H9 (cell line): Measurements from ENCODE around the gene KIRREL3. TPM values are rescaled to one million over a fixed set of nuclear protein-coding genes. Genes with fewer than 3 reads are reported as not detected.

Experiments
- DNase-seq: peaks from one replicate; pipeline ENCODE4 v3.0.0-alpha.2; 2017
- H2AFZ ChIP-seq: one replicate; pipeline ENCODE4 v1.6.1; 2013; ENCODE audit warnings: mild to moderate bottlenecking, low read length, control low read depth, moderate library complexity
- H2AK5ac ChIP-seq: 2 replicates; pipeline ENCODE4 v1.6.1; 2013; ENCODE audit warnings: low read length, control low read depth, mixed read lengths; ENCODE audit not compliant: insufficient read length
- H2BK120ac ChIP-seq: one replicate; pipeline ENCODE4 v1.6.1; 2013; ENCODE audit warnings: low read depth, mild to moderate bottlenecking, low read length, control low read depth, inconsistent platforms; ENCODE audit not compliant: poor library complexity, severe bottlenecking
- H2BK12ac ChIP-seq: 2 replicates; pipeline ENCODE4 v1.6.1; 2013; ENCODE audit warnings: low read length, control low read depth, mixed read lengths, low read depth; ENCODE audit not compliant: insufficient read length
- H2BK15ac ChIP-seq: 2 replicates; pipeline ENCODE4 v1.6.1; 2013; ENCODE audit warnings: low read depth, low read length, control low read depth
- H2BK20ac ChIP-seq: one replicate; pipeline ENCODE4 v1.6.1; 2013; ENCODE audit warnings: low read depth, mild to moderate bottlenecking, low read length, control low read depth, inconsistent platforms; ENCODE audit not compliant: poor library complexity, severe bottlenecking
- H2BK5ac ChIP-seq: 2 replicates; pipeline ENCODE4 v1.6.1; 2013; ENCODE audit warnings: low read length, control low read depth, mixed read lengths; ENCODE audit not compliant: insufficient read length
- H3K14ac ChIP-seq: 2 replicates; pipeline ENCODE4 v1.6.1; 2013; ENCODE audit warnings: low read length, control low read depth; ENCODE audit not compliant: insufficient read depth
- H3K18ac ChIP-seq: 2 replicates; pipeline ENCODE4 v1.6.1; 2013; ENCODE audit warnings: low read depth, mild to moderate bottlenecking, mixed read lengths, low read length, control low read depth; ENCODE audit not compliant: insufficient read length
- H3K23ac ChIP-seq: 2 replicates; pipeline ENCODE4 v1.6.1; 2013; ENCODE audit warnings: low read length, control low read depth, mixed read lengths, low read depth; ENCODE audit not compliant: insufficient read length
- H3K23me2 ChIP-seq: 2 replicates; pipeline ENCODE4 v1.6.1; 2013; ENCODE audit warnings: low read depth, mild to moderate bottlenecking, mixed read lengths, low read length, control low read depth; ENCODE audit not compliant: insufficient read length, poor library complexity, severe bottlenecking
- H3K27ac ChIP-seq: 2 replicates; pipeline ENCODE4 v1.5.1; 2013; ENCODE audit warnings: low read length, control low read depth, mixed read lengths, low read depth; ENCODE audit not compliant: insufficient read length
- H3K27me3 ChIP-seq: 2 replicates; pipeline ENCODE4 v1.6.1; 2013; ENCODE audit warnings: low read length, control low read depth, inconsistent platforms; ENCODE audit not compliant: insufficient read depth
- H3K4ac ChIP-seq: 2 replicates; pipeline ENCODE4 v1.6.1; 2013; ENCODE audit warnings: low read depth, mild to moderate bottlenecking, control low read depth, inconsistent platforms, low read length, moderate library complexity
- H3K4me1 ChIP-seq: 2 replicates; pipeline ENCODE4 v1.6.1; 2013; ENCODE audit warnings: low read length, control low read depth, inconsistent platforms; ENCODE audit not compliant: insufficient read depth
- H3K4me2 ChIP-seq: 2 replicates; pipeline ENCODE4 v1.6.1; 2013; ENCODE audit warnings: low read length, control low read depth, mixed read lengths; ENCODE audit not compliant: insufficient read length, insufficient read depth
- H3K56ac ChIP-seq: 2 replicates; pipeline ENCODE4 v1.6.1; 2013; ENCODE audit warnings: low read depth, mild to moderate bottlenecking, mixed read lengths, low read length, control low read depth; ENCODE audit not compliant: insufficient read length
- H3K79me1 ChIP-seq: 2 replicates; pipeline ENCODE4 v1.6.1; 2013; ENCODE audit warnings: low read depth, mild to moderate bottlenecking, moderate library complexity, low read length, control low read depth, inconsistent platforms; ENCODE audit not compliant: insufficient read depth, poor library complexity, severe bottlenecking
- H3K79me2 ChIP-seq: 2 replicates; pipeline ENCODE4 v1.6.1; 2013; ENCODE audit warnings: low read length, control low read depth, inconsistent platforms; ENCODE audit not compliant: insufficient read depth
- H3K9ac ChIP-seq: 2 replicates; pipeline ENCODE4 v1.6.1; 2013; ENCODE audit warnings: low read length, control low read depth, mixed read lengths; ENCODE audit not compliant: insufficient read length; ENCODE audit errors: extremely low read depth
- H3K9me3 ChIP-seq: one replicate; pipeline ENCODE4 v1.6.1; 2013; ENCODE audit warnings: low read depth, low read length, inconsistent platforms; ENCODE audit not compliant: control insufficient read depth
- H3T11ph ChIP-seq: one replicate; pipeline ENCODE4 v1.6.1; 2013; ENCODE audit warnings: mild to moderate bottlenecking, low read length, control low read depth, inconsistent platforms
- H4K20me1 ChIP-seq: one replicate; pipeline ENCODE4 v1.6.1; 2013; ENCODE audit not compliant: control insufficient read depth, insufficient read length, insufficient read depth
- H4K5ac ChIP-seq: 2 replicates; pipeline ENCODE4 v1.6.1; 2013; ENCODE audit warnings: low read depth, mild to moderate bottlenecking, mixed read lengths, low read length, control low read depth; ENCODE audit not compliant: insufficient read length
- H4K8ac ChIP-seq: replicated peaks from 2 replicates; pipeline ENCODE4 v1.6.1; 2013; ENCODE audit warnings: low read length, control low read depth, mixed read lengths, low read depth; ENCODE audit not compliant: insufficient read length
- H4K91ac ChIP-seq: 2 replicates; pipeline ENCODE4 v1.6.1; 2013; ENCODE audit warnings: low read depth, mild to moderate bottlenecking, moderate library complexity, mixed read lengths, low read length, control low read depth; ENCODE audit not compliant: insufficient read length
- H3K27ac Mint-ChIP-seq, 3 experiments: 2 replicates in 2 of 3; 3 replicates in 1 of 3; pipeline ENCODE4 v1.8.0; 2020 to 2021; ENCODE audit warnings: mixed read lengths in 3 of 3, mild to moderate bottlenecking in 1 of 3, moderate library complexity in 1 of 3
- H3K27me3 Mint-ChIP-seq: 2 replicates; pipeline ENCODE4 v1.8.0; 2021; ENCODE audit warnings: low read depth, mild to moderate bottlenecking, moderate library complexity, mixed read lengths
- H3K36me3 Mint-ChIP-seq, 3 experiments: 2 replicates in 2 of 3; 3 replicates in 1 of 3; pipeline ENCODE4 v1.8.0; 2020 to 2021; ENCODE audit warnings: low read depth in 3 of 3, mixed read lengths in 3 of 3; ENCODE audit not compliant: insufficient read depth in 1 of 3
- H3K4me1 Mint-ChIP-seq, 2 experiments: 2 replicates each; pipeline ENCODE4 v1.8.0; 2020; ENCODE audit warnings: mixed read lengths in 2 of 2
- H3K4me3 Mint-ChIP-seq, 2 experiments: 2 replicates in 1 of 2; 3 replicates in 1 of 2; pipeline ENCODE4 v1.8.0; 2020 to 2021; ENCODE audit warnings: mild to moderate bottlenecking in 2 of 2, mixed read lengths in 2 of 2, moderate library complexity in 1 of 2
- H3K9me3 Mint-ChIP-seq, 2 experiments: 2 replicates in 1 of 2; 3 replicates in 1 of 2; pipeline ENCODE4 v1.8.0; 2020; ENCODE audit warnings: mild to moderate bottlenecking in 2 of 2, mixed read lengths in 2 of 2, moderate library complexity in 1 of 2
- CTCF ChIP-seq: fragments of 200-600 bp; sonication (generic); conservative IDR thresholded peaks from 3 replicates; pipeline ENCODE4 v1.8.0; 2021; ENCODE audit warnings: antibody characterized with exemption, mild to moderate bottlenecking
- WGBS: extraction: QIAGEN DNeasy Blood & Tissue Kit; methylation state at CpG from one replicate; pipeline ENCODE4 v1.1.7; 2013; ENCODE audit warnings: missing lambda C conversion rate, low lambda C conversion rate, mixed read lengths; ENCODE audit not compliant: insufficient read length; ENCODE audit errors: extremely low coverage; 5-methylcytosine and 5-hydroxymethylcytosine counted together
- total RNA-seq: library from RNA; stranded (reverse); gene quantifications from 2 replicates; pipeline ENCODE4 v1.2.1, GENCODE V29; 2021

KIRREL3 gene
- total RNA-seq, 1 experiment from 2014 or later, result 0.17 TPM

DNA sequence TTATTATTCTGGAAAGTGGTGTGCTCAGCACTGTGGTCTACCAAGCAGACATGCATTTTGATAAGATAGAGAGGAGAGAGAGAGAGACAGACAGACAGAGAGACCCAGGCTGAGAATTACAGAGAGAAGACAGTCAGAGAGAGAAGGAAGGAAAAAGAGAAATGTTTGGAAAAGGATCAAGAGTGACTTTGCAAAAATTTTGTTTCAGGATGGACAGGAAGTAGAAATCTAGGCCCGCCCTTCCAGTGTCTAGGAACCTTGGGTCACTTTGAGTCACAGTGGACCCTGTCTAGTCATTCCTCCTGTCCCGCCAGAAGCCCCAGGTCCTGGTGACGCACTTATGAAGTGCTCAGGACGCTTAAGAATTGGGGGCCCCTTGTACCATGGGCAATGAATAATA lies 478.4 kb downstream of the KIRREL3 start:
- H2AFZ ChIP-seq, result no peak overlapping the region
- Mint-ChIP-seq H3K4me1 (peaks cover 5 to 25% of the 10 kb centered on the region in 2 experiments), H3K9me3 (no peaks in the 10 kb centered on the region), H3K36me3 (no peaks in the 10 kb centered on the region), H3K4me3 (no peak overlapping the region), H3K27ac (no peak overlapping the region; a peak in 1 of 7 replicates), H3K27me3 (peaks cover 4% of the 10 kb centered on the region)
- H3K18ac ChIP-seq, result no peak overlapping the region
- no CpG with 5 or more reads among the region's 4 CpGs for WGBS
- no peak overlapping the region for H3K9ac ChIP-seq
- no peaks in the 10 kb centered on the region for H3K27me3 ChIP-seq
- no peaks in the 10 kb centered on the region for H3K79me2 ChIP-seq
- H3T11ph ChIP-seq, result no peak overlapping the region
- no peaks in the 10 kb centered on the region for H4K20me1 ChIP-seq
- no peak overlapping the region for H3K4me2 ChIP-seq
- H3K4me1 ChIP-seq, result no peaks in the 10 kb centered on the region
- DNase-seq, result no peak
- no peak for TF ChIP-seq CTCF
- H3K14ac ChIP-seq, result no peak overlapping the region
- H2BK120ac ChIP-seq, result no peak overlapping the region
- no peak overlapping the region for H3K27ac ChIP-seq
- H2BK12ac ChIP-seq, result no peak overlapping the region
- H2BK5ac ChIP-seq, result no peak overlapping the region
- no peak overlapping the region for H3K23ac ChIP-seq
- H2BK20ac ChIP-seq, result no peak overlapping the region
- no peak overlapping the region for H2AK5ac ChIP-seq
- H4K8ac ChIP-seq, result no peak overlapping the region
- no peak overlapping the region for H4K91ac ChIP-seq
- H3K23me2 ChIP-seq, result no peaks in the 10 kb centered on the region
- no peaks in the 10 kb centered on the region for H3K9me3 ChIP-seq
- no peak overlapping the region for H4K5ac ChIP-seq
- no peak overlapping the region for H2BK15ac ChIP-seq
- no peaks in the 10 kb centered on the region for H3K79me1 ChIP-seq
- H3K4ac ChIP-seq, result no peak overlapping the region
- H3K56ac ChIP-seq, result no peak overlapping the region
